ENCODE data around the gene DCLRE1B. TPM values are rescaled to one million over a fixed set of nuclear protein-coding genes. Genes with fewer than 3 reads are reported as not detected.

The DCLRE1B gene
- total RNA-seq, 1 donor from 2014 or later: 1.9 TPM

GRCh38 chr1:113858982-113859381 is 46.1 kb upstream of the DCLRE1B start:
- no peaks in the 10 kb centered on the region for H3K9me3 ChIP-seq
- no peak overlapping the region for H3K4me3 ChIP-seq
- no peaks in the 10 kb centered on the region for H3K36me3 ChIP-seq
- no peaks in the 10 kb centered on the region for H3K27me3 ChIP-seq
- H3K4me1 ChIP-seq: no peaks in the 10 kb centered on the region
- intact Hi-C loops (cut with DNase I): no loop called here
- DNase-seq (ENCODE audit: low spot score in 2 of 2): no peak
- TF ChIP-seq CTCF (IDR thresholded peaks at IDR 0.05): no peak
- H3K27ac ChIP-seq: no peak overlapping the region

- Histone ChIP-seq H3K27ac (no peak overlapping the region), H3K4me3 (no peak overlapping the region)
- intact Hi-C loops (cut with DNase I): no loop called here
Measured at GRCh38 chr1:113859478-113860175, 45.5 kb upstream of the DCLRE1B start.

GRCh38 chr1:113860891-113861290 is 44.2 kb upstream of the DCLRE1B start:
- no peak for DNase-seq (ENCODE audit: low spot score in 2 of 2)
- Histone ChIP-seq H3K36me3 (no peaks in the 10 kb centered on the region), H3K27me3 (no peaks in the 10 kb centered on the region), H3K4me3 (no peak overlapping the region), H3K4me1 (no peaks in the 10 kb centered on the region), H3K27ac (no peak overlapping the region), H3K9me3 (no peaks in the 10 kb centered on the region)
- no peak for TF ChIP-seq CTCF (IDR thresholded peaks at IDR 0.05)
- intact Hi-C loops (cut with DNase I): no loop called here

More at GRCh38 chr1:113859478-113860175, 45.5 kb upstream of the DCLRE1B start:
- no peaks in the 10 kb centered on the region for H3K9me3 ChIP-seq
- no peaks in the 10 kb centered on the region for H3K27me3 ChIP-seq
- no peak for DNase-seq (ENCODE audit: low spot score in 2 of 2)
- H3K4me1 ChIP-seq: no peaks in the 10 kb centered on the region
- TF ChIP-seq CTCF (IDR thresholded peaks at IDR 0.05): no peak
- no peaks in the 10 kb centered on the region for H3K36me3 ChIP-seq

GRCh38 chr1:113861641-113862040 is 43.5 kb upstream of the DCLRE1B start:
- intact Hi-C loops (cut with DNase I): no loop called here
- no peak for TF ChIP-seq CTCF (IDR thresholded peaks at IDR 0.05)
- H3K27ac ChIP-seq: no peak overlapping the region
- no peak for DNase-seq (ENCODE audit: low spot score in 2 of 2)
- H3K4me1 ChIP-seq: no peaks in the 10 kb centered on the region
- no peaks in the 10 kb centered on the region for H3K9me3 ChIP-seq
- no peaks in the 10 kb centered on the region for H3K27me3 ChIP-seq
- no peaks in the 10 kb centered on the region for H3K36me3 ChIP-seq
- H3K4me3 ChIP-seq: no peak overlapping the region

GRCh38 chr1:113868387-113869083 is 36.6 kb upstream of the DCLRE1B start:
- no peak for TF ChIP-seq CTCF (IDR thresholded peaks at IDR 0.05)
- DNase-seq (ENCODE audit: low spot score in 2 of 2): no peak
- intact Hi-C loops (cut with DNase I): no loop called here
- H3K9me3 ChIP-seq: no peaks in the 10 kb centered on the region
- H3K36me3 ChIP-seq: no peaks in the 10 kb centered on the region
- H3K4me1 ChIP-seq: no peaks in the 10 kb centered on the region
- no peak overlapping the region for H3K27ac ChIP-seq
- H3K4me3 ChIP-seq: no peak overlapping the region
- no peaks in the 10 kb centered on the region for H3K27me3 ChIP-seq

All from ascending aorta (tissue), 2 donors.